Loucy (cell line): ENCODE measurements around the gene LAMB4.

Experiments
- EZH2phosphoT487 ChIP-seq: fragments of 200-600 bp; IDR thresholded peaks from 2 replicates; pipeline ENCODE4 v1.6.1; 2018; ENCODE audit warnings: antibody characterized with exemption, mild to moderate bottlenecking, moderate library complexity, borderline replicate concordance
- TF ChIP-seq, protein P1 (sequence below): fragments of 200-600 bp; sonication (generic); conservative IDR thresholded peaks from 2 replicates; pipeline ENCODE4 v1.5.1; 2014; ENCODE audit warnings: mild to moderate bottlenecking, antibody characterized with exemption, low read length

DNA sequence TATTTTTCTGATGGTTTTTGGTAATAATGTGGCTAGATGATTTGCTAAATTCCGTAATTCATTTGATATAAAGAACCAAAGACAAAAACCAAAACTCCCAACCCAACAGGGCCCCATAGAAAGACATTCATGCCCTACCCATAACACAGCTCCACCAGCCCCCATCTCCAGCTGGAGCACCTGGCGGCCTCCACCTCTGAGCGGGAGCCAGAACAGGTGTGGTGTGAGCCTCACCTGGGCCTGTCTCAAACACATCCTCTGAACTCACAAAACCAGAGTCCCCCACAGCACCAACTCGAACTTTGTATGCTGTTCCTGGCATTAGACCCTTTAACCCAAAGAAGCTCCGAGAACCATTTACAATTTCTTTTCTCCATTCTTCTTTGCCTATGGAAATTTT lies 36.5 kb upstream of the LAMB4 start:
- TF ChIP-seq, protein P1, sequence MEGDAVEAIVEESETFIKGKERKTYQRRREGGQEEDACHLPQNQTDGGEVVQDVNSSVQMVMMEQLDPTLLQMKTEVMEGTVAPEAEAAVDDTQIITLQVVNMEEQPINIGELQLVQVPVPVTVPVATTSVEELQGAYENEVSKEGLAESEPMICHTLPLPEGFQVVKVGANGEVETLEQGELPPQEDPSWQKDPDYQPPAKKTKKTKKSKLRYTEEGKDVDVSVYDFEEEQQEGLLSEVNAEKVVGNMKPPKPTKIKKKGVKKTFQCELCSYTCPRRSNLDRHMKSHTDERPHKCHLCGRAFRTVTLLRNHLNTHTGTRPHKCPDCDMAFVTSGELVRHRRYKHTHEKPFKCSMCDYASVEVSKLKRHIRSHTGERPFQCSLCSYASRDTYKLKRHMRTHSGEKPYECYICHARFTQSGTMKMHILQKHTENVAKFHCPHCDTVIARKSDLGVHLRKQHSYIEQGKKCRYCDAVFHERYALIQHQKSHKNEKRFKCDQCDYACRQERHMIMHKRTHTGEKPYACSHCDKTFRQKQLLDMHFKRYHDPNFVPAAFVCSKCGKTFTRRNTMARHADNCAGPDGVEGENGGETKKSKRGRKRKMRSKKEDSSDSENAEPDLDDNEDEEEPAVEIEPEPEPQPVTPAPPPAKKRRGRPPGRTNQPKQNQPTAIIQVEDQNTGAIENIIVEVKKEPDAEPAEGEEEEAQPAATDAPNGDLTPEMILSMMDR, result no peak
- TF ChIP-seq EZH2phosphoT487, result no peak
